Fibroblast of pulmonary artery (primary cell): Measurements from ENCODE around the gene PRPF8.
A peak's percentile ranks its signal among the peaks of the same experiment; 100 is the strongest.

ENCODE experiments used
- DNase-seq: peaks from one replicate; pipeline ENCODE4 v3.0.0-alpha.2; 2010; ENCODE audit warnings: low read depth
- H3K4me3 ChIP-seq: replicated peaks from 2 replicates; pipeline ENCODE4 v1.5.1; 2011; ENCODE audit warnings: low read depth, mild to moderate bottlenecking, control low read depth, low read length, moderate library complexity
- TF ChIP-seq, protein P1 (sequence below): IDR thresholded peaks from 2 replicates; pipeline ENCODE4 v1.5.1; 2011; ENCODE audit warnings: mild to moderate bottlenecking, control low read depth, low read length, inconsistent platforms; ENCODE audit errors: missing control alignments

Gene PRPF8

DNA sequence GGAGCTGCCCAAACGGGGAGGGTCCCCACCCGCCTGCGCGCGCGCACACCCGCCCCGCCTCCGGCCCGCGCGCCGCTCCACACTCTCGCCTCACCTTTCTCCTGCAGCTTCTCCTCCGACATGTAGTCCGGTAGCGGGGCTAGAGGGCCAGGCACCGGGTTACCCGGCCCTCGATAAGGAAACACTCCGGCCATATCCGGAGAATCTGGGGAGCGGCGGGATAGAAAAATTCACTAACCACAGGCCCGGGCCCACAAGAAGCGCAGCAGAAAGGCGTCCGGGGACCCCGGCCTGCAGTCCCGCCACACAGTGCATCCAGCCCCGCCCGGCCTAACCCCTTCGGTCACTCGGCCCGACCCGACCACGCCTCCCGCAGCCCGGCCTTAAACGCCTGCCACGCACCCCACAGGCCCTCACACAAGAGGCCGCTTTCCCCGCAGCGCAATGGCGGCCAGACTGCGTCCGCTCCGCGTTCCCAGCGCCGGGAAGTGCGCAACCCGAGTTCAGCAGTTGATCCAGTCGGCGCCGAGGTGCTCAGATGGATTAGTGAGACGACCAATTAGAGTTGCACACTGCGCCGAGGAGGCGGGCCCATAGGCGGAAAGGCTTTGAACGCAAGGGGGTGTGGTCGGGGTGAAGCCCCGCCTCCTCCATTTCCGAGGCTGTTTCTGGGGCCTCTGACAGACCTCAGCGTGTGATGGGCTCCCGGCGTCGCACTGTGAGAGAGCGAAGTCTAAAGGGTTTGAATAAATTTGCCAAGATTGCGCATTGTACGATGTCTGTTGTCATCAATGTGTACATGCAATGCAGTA, at the start of gene PRPF8:
Gene PRPF8, minus strand, starts transcription at position 490 of the 812 bp plus-strand sequence. Its CDS starts 296 bp downstream, at position 194.
- TF ChIP-seq, protein P1, sequence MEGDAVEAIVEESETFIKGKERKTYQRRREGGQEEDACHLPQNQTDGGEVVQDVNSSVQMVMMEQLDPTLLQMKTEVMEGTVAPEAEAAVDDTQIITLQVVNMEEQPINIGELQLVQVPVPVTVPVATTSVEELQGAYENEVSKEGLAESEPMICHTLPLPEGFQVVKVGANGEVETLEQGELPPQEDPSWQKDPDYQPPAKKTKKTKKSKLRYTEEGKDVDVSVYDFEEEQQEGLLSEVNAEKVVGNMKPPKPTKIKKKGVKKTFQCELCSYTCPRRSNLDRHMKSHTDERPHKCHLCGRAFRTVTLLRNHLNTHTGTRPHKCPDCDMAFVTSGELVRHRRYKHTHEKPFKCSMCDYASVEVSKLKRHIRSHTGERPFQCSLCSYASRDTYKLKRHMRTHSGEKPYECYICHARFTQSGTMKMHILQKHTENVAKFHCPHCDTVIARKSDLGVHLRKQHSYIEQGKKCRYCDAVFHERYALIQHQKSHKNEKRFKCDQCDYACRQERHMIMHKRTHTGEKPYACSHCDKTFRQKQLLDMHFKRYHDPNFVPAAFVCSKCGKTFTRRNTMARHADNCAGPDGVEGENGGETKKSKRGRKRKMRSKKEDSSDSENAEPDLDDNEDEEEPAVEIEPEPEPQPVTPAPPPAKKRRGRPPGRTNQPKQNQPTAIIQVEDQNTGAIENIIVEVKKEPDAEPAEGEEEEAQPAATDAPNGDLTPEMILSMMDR, result no peak
- peak; percentile 98 for DNase-seq
- H3K4me3 ChIP-seq, result peak within 1 kb of the TSS; percentile 88

DNA sequence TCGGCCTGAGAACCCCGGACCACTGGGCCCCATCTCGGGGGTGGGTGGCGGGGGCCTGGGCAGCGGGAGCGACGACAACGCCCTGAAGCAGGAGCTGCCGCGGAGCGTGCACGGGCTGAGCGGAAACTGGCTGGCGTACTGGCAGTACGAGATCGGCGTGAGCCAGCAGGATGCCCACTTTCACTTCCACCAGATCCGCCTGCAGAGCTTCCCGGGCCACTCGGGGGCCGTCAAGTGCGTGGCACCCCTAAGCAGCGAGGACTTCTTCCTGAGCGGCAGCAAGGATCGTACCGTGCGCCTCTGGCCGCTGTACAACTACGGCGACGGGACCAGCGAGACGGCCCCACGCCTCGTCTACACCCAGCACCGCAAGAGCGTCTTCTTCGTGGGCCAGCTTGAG, 49.1 kb upstream of the PRPF8 start:
- DNase-seq, result no peak
- TF ChIP-seq, protein P1, result no peak
- H3K4me3 ChIP-seq, result no peak overlapping the region

DNA sequence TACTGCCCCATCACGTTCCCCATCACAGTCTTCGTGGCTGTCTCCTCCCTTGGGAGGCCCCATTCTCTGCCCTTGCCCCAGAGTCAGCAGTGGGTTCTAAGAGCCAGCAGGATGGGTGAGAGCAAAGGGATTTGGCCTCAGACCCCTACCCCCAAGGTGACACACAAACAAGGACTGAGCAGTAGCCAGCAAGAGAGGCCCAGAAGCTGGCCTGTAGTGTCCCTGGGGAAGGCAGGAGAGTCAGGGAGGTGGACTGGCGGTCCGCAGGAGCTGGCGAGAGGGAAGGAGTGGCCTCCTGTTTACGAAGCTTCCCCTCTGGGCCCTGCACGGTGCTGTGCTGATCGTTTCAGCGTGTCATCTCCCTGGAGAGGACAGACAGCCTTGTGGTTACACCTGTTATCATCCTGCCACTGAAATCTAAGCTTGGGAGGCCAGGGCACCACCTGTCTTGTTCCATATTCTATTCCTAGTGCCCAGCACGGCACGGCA, 48.2 kb upstream of the PRPF8 start:
- TF ChIP-seq, protein P1, result no peak
- H3K4me3 ChIP-seq, result no peak overlapping the region
- DNase-seq, result no peak

DNA sequence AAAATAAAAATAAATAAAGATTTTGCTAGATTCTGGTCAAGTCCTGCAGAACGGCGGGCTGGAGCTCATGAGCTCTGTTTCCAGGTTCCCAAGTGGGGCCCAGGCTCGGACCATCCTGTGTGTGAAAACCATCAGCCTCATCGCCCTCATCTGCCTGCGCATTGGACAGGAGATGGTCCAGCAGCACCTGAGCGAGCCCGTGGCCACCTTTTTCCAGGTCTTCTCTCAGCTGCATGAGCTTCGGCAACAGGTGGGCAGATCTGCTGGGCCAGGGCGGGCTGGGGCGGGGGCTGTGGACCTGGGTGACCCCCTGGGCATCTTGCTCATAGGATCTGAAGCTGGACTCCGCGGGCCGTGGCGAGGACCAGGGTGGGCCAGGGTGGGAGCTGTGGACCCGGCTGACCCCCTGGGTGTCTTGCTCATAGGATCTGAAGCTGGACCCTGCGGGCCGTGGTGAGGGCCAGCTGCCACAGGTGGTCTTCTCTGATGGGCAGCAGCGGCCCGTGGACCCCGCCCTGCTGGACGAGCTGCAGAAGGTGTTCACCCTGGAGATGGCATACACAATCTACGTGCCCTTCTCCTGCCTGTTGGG, 47.7 kb upstream of the PRPF8 start:
- DNase-seq, result no peak
- H3K4me3 ChIP-seq, result no peak overlapping the region
- TF ChIP-seq, protein P1, result no peak

DNA sequence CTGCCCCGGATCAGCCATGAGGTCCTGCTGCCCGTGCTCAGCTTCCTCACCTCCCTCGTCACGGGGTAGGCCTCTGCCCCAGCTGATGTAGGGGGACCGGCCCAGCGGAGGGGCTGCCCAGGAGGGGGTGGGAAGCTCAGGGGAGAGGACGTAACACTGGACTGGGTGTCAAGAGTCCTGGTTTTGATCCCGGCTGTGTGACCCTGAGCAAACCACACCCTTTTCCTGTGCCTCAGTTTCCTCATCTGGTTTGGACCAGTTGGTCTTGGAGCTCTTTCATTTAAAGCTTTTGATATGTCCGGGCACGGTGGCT, 46.5 kb upstream of the PRPF8 start:
- TF ChIP-seq, protein P1, result no peak
- H3K4me3 ChIP-seq, result no peak overlapping the region
- DNase-seq, result no peak

DNA sequence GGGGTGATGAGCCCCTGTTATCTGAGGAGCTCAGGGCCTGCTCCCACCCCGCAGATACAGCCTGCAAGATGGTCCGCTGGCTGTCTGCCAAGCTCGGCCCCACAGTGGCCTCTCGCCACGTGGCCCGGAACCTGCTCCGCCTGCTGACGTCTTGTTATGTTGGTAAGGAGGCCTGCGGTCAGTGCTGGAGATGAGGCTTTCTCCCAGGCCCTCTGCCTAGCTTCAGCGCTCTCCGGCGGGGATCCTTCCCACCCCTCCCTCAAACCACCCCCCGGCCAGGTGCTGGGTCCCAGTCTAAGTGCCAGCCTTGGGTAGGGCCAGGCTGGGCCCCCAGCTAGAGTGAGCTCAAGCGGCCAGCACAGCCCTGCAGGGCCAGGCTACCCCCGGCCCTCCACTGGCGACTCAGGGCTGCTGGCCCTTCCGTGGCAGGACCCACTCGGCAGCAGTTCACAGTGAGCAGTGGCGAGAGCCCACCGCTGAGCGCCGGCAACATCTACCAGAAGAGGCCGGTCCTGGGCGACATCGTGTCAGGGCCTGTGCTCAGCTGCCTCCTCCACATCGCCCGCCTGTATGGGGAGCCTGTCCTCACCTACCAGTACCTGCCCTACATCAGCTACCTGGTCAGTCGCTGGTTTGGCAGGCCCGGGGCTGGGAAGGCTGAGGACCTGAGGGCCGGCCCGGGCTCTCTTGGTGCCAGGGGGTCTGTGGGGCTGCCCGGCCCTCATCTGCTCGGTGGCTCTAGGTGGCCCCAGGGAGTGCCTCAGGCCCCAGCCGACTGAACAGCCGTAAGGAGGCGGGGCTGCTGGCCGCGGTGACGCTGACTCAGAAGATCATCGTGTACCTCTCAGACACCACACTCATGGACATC, 45.9 kb upstream of the PRPF8 start:
- no peak overlapping the region for H3K4me3 ChIP-seq
- DNase-seq, result peak; percentile 90
- TF ChIP-seq, protein P1, result no peak
